BJ (cell line): ENCODE results near the gene TMEM204. TPM values are rescaled to one million over a fixed set of nuclear protein-coding genes. Genes with fewer than 3 reads are reported as not detected.

Experiments
- CTCF ChIA-PET: fragments of 350-600 bp; formaldehyde crosslinking; extraction: SDS; loops from one replicate; lab custom pipeline; 2021; ENCODE audit warnings: antibody characterized with exemption, inconsistent platforms; lab: Yijun Ruan, JAX
- POLR2A ChIA-PET: fragments of 300-600 bp; sonication (Branson Sonifier 250); formaldehyde crosslinking; extraction: SDS; loops from one replicate; lab custom pipeline; 2021; ENCODE audit warnings: antibody characterized with exemption; lab: Charles Lee
- DNase-seq: peaks from one replicate; pipeline ENCODE4 v3.0.0-alpha.2; 2011; ENCODE audit warnings: low read depth
- H3K27me3 ChIP-seq: 2 replicates; pipeline ENCODE4 v1.6.0; 2011; ENCODE audit warnings: low read length; ENCODE audit not compliant: control insufficient read depth, insufficient read depth
- H3K36me3 ChIP-seq: 2 replicates; pipeline ENCODE4 v1.5.1; 2011; ENCODE audit warnings: low read length; ENCODE audit not compliant: control insufficient read depth, insufficient read depth
- H3K4me3 ChIP-seq: 2 replicates; pipeline ENCODE4 v1.5.1; 2011; ENCODE audit warnings: low read depth, mild to moderate bottlenecking, control low read depth, low read length
- polyA plus RNA-seq: library from polyadenylated mRNA; depleted of rRNA; stranded (reverse); fragments of >200 nt; gene quantifications from 2 replicates; pipeline ENCODE4 v1.2.3, GENCODE V29; 2011
- TF ChIP-seq, protein P1 (sequence below): IDR thresholded peaks from 2 replicates; pipeline ENCODE4 v1.5.1; 2011; ENCODE audit warnings: low read depth, mild to moderate bottlenecking, control low read depth, inconsistent platforms, low read length, moderate library complexity; ENCODE audit not compliant: insufficient read depth

TMEM204 gene
- polyA plus RNA-seq, 1 experiment, result 81.9 TPM

DNA sequence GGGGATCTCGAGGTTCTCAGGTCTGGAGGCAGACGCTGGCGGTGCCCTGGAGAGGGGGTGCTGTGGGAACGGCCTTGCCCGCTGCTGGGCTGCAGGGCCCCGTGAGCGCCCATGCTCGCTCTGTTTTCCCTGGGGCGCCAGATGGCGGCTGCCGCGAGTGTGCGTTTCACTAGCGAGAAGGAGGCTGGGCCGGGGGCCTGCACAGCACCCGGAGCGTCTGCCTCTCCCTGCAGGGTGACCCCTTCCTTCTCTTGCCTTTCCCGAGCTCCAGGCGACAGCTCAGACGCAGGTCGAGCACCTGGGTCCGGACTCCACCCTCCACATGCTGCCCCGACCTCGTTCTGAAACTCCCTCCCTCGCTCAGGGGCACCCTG, 37.6 kb upstream of the TMEM204 start:
- no peak overlapping the region for H3K4me3 ChIP-seq
- DNase-seq, result no peak
- no peaks in the 10 kb centered on the region for H3K27me3 ChIP-seq
- peaks cover 25% of the 10 kb centered on the region for H3K36me3 ChIP-seq
- TF ChIP-seq, protein P1, sequence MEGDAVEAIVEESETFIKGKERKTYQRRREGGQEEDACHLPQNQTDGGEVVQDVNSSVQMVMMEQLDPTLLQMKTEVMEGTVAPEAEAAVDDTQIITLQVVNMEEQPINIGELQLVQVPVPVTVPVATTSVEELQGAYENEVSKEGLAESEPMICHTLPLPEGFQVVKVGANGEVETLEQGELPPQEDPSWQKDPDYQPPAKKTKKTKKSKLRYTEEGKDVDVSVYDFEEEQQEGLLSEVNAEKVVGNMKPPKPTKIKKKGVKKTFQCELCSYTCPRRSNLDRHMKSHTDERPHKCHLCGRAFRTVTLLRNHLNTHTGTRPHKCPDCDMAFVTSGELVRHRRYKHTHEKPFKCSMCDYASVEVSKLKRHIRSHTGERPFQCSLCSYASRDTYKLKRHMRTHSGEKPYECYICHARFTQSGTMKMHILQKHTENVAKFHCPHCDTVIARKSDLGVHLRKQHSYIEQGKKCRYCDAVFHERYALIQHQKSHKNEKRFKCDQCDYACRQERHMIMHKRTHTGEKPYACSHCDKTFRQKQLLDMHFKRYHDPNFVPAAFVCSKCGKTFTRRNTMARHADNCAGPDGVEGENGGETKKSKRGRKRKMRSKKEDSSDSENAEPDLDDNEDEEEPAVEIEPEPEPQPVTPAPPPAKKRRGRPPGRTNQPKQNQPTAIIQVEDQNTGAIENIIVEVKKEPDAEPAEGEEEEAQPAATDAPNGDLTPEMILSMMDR, result no peak
- ChIA-PET CTCF (interaction anchor here (0.6 to 0.8 kb wide), 2 partner anchors 18 to 1282 kb away, joined by 3 to 4 read pairs; no protein-coding TSS in a partner anchor), POLR2A (no interaction called here)

DNA sequence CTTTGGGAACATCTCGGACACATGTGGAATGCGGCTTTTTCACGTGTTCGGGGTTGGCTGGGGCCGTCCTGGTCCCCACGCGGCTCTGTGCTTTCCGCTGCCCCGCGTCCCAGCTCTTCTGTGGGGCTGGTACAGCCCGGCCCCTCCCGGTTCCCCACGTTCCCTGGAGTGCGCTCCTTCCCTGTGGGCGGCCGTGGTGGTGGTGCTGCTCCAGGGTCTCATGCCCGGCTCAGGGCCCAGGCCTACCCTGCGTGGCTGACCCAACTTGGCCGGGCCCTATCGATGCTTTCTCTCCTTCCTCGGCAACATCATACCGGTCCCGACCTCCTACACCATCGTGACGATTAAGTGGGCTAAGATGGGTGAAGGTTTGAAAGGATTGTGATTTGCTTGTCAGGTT, 37.0 kb upstream of the TMEM204 start:
- TF ChIP-seq, protein P1, result no peak
- Histone ChIP-seq H3K36me3 (peaks cover 30% of the 10 kb centered on the region), H3K4me3 (no peak overlapping the region), H3K27me3 (no peaks in the 10 kb centered on the region)
- CTCF ChIA-PET, result interaction anchor here (0.8 kb wide), 1 partner anchor 18 kb away, joined by 4 read pairs; no protein-coding TSS in a partner anchor
- POLR2A ChIA-PET, result no interaction called here
- no peak for DNase-seq

DNA sequence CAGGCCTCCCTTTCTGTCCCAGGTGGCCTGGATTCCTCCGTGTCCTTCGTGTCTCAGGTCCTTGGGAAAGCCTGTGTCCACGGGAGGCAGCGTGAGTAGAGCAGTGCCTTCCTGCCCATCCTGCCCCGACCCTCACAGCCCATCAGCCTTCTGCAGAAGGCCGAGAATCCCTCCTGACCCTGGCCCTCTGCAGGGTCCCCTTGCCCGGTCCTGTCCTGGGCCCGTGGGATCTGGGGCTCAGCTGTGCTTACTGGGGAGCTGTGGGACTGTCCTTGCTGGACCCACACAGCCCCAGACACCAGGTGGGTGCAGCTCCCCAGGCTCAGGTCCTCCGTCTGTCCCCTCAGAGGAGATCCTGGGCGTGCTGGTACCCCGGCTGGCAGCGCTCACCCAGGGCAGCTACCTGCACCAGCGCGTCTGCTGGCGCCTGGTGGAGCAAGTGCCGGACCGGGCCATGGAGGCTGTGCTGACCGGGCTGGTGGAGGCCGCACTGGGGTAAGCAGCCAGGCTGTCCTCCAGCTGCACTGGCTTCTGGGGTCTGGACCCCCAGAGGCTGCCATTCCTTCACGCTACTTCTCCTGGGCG, 36.4 kb upstream of the TMEM204 start:
- DNase-seq, result no peak
- Histone ChIP-seq H3K36me3 (peaks cover 35% of the 10 kb centered on the region), H3K4me3 (no peak overlapping the region), H3K27me3 (no peaks in the 10 kb centered on the region)
- ChIA-PET POLR2A (no interaction called here), CTCF (interaction anchor here (0.8 kb wide), 1 partner anchor 17 kb away, joined by 4 read pairs; no protein-coding TSS in a partner anchor)
- TF ChIP-seq, protein P1, result no peak

GRCh38 chr16:1498899-1499676, 34.4 kb upstream of the TMEM204 start:
- Histone ChIP-seq H3K4me3 (no peak overlapping the region), H3K36me3 (peaks cover 45% of the 10 kb centered on the region), H3K27me3 (no peaks in the 10 kb centered on the region)
- DNase-seq, result no peak
- ChIA-PET POLR2A (no interaction called here), CTCF (no interaction called here)
- TF ChIP-seq, protein P1, result no peak

DNA sequence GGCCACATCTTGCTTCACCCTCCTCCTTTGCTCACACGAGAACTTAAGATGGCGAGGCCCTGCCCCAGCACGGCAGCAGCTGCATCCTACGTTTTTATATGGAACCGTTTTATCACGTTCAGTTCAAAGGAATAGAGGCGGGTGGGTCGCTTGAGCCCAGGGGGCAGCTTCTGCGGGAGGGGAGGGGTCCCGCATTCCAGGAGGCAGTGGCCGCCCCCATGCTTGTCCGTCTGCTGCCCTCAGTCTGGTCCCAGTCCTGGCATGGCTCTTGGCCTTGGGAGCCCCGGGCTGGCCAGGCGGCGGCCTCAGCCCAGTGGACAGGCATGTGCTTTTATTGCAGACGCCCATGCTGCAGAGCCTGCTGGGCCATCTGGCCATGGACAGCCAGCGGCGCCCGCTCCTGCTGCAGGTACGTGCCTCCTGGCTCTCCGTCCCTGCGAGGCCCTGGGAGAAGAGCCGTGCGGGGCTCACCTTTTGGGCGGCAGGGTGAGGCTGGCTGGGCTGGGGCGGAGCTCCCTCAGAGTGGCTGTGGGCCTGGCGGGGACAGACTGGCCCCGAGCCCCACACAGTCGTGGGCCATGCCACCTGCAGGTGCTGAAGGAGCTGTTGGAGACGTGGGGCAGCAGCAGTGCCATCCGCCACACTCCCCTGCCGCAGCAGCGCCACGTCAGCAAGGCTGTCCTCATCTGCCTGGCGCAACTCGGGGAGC, 33.6 kb upstream of the TMEM204 start:
- POLR2A ChIA-PET, result no interaction called here
- H3K4me3 ChIP-seq, result no peak overlapping the region
- H3K36me3 ChIP-seq, result peaks cover 45% of the 10 kb centered on the region

More for the DNA sequence above, 33.6 kb upstream of the TMEM204 start:
- H3K27me3 ChIP-seq, result no peaks in the 10 kb centered on the region
- DNase-seq, result no peak
- TF ChIP-seq, protein P1, result no peak
- CTCF ChIA-PET, result no interaction called here
